Astrocyte of the cerebellum (primary cell): Measurements from ENCODE around the gene RASL11B.

Experiments used
- DNase-seq: peaks from one replicate; pipeline ENCODE4 v3.0.0-alpha.2; 2011; ENCODE audit warnings: low read depth
- H3K4me3 ChIP-seq: 2 replicates; pipeline ENCODE4 v1.5.1; 2011; ENCODE audit warnings: mild to moderate bottlenecking, low read depth, low read length, moderate library complexity
- CTCF ChIP-seq: IDR thresholded peaks from 2 replicates; pipeline ENCODE4 v1.5.1; 2012; ENCODE audit warnings: low read length, low read depth, moderate library complexity, mild to moderate bottlenecking; ENCODE audit errors: missing control alignments
- in situ Hi-C: cut with HindIII; loops from 2 replicates; pipeline ENCODE4 v1.10.0; 2017; ENCODE audit warnings: low sequenced_read_pairs

RASL11B gene

GRCh38 chr4:52852711-52853110 is 9.4 kb upstream of the RASL11B start:
- H3K4me3 ChIP-seq, result no peak overlapping the region
- in situ Hi-C loops, result no loop called here
- DNase-seq, result no peak
- no peak for TF ChIP-seq CTCF

DNA sequence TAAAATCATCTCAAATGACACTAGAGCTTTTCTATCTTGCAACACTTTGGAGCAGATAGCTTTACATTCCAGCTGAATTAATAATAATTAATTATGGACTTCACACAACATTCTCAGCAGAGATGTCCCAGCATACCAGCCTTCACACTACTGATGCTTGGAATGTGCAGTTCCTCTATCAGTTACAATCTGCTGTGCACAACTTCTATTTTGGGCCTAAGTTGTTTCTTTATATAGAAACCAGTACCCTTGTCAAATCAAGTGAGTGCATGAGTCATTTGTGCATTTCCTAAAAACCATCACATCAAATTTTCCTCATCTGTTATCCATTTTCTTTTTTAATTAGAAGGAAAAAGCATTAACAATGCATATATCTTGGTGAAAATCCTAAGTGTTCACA is 8.8 kb upstream of the RASL11B start:
- TF ChIP-seq CTCF, result no peak
- no peak overlapping the region for H3K4me3 ChIP-seq
- DNase-seq, result no peak
- in situ Hi-C loops, result no loop called here

GRCh38 chr4:52856801-52857200 is 5.3 kb upstream of the RASL11B start:
- no peak for DNase-seq
- in situ Hi-C loops, result no loop called here
- no peak overlapping the region for H3K4me3 ChIP-seq
- TF ChIP-seq CTCF, result no peak

DNA sequence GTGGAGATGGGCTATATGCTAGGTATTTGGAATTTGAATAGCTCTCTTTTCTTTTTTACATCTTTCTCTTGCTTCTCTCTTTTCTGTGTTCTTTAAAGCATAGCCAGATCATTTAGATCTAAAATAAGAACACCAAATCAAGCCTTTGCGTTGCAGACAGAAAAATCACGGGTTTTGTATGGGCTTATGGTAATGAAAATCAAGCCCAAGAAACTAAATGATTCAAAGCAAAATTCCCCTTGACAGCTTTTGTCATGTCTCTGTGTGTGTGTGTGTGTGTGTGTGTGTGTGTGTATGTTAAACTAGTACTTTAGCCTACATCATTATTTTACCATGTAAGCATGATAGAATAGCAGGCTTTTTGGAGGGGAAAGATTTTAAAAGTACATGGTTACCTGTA is 1.8 kb upstream of the RASL11B start:
- no peak for DNase-seq
- no peak for TF ChIP-seq CTCF
- in situ Hi-C loops, result no loop called here
- H3K4me3 ChIP-seq, result no peak overlapping the region

DNA sequence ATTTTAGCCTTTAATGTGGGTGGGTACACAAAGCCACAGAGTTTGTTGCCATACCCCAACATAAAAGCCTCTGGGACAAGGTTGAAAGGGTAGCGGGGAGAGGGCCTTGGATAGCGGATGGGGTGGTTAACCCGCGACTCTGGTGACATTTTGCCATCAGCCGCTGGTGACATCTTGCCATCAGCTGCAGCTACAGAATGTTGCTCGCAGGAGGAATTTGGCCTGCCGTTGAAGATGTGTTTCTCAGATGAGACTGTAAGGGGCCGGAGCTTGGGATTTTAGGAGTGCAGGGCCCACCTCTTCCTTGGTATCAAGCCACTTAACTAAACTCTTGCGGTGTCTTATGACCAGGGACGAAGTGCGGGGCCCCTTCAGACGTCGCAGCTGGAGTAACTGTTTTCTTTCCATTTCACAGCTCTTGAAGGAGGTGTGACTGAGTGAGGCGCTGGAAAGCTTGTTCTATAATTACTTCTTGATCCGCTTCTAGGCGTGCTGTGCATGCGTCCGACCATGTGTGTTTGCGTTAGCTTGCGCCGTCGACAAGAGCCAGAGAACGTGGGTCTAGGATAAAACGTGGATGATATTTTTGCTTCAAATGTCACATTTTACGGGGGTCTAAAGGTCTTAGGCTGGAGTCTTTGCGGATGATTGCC is 820 bp upstream of the RASL11B start:
- in situ Hi-C loops, result no loop called here
- no peak for TF ChIP-seq CTCF
- no peak for DNase-seq
- H3K4me3 ChIP-seq, result peak overlapping the region; percentile 53

GRCh38 chr4:52862639-52863161 is 583 bp downstream of the RASL11B start:
- in situ Hi-C loops, result no loop called here
- H3K4me3 ChIP-seq, result peak overlapping the region; percentile 53
- DNase-seq, result no peak
- TF ChIP-seq CTCF, result no peak

DNA sequence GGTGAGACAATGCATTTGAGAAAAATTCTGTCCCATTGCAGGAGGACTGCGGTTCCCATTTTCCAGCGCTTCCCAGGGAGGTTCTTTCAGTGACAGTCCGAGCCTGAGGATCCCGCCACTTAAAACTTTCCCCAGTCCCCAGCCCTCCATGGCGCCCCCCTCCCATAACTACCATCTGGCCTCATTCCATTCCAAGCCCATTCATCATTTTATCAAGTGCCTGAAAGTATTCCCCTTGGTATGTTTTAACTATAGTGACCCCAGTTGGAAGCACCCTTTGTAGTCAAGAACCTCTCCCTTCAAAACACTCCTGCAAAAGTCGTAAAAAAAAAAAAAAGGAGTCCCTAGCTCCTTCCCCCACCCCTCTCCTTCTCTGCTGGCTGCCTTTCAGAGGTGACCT is 1.2 kb downstream of the RASL11B start:
- no peak overlapping the region for H3K4me3 ChIP-seq
- TF ChIP-seq CTCF, result no peak
- in situ Hi-C loops, result no loop called here
- DNase-seq, result no peak
